ENCODE measurements around the gene ATG9B. TPM values are rescaled to one million over a fixed set of nuclear protein-coding genes. Genes with fewer than 3 reads are reported as not detected.

The ATG9B gene
- total and polyA plus RNA-seq, 2 donors (not counting 1 experiment from before 2014, with no cell fraction given): 5.1 to 7.2 TPM

- no peak for ATAC-seq (ENCODE audit: low read depth)
- no peaks in the 10 kb centered on the region for H3K9me3 Mint-ChIP-seq (ENCODE audit: insufficient read depth)
- peak overlapping the region; percentile 36 to 67 for H3K27ac ChIP-seq (ENCODE audit: low read length in 2 of 2)
- DNase-seq: no peak
- H2AFZ ChIP-seq (ENCODE audit: insufficient read depth, low read depth, low read length, poor library complexity, severe bottlenecking): peak overlapping the region; percentile 51
- ChIA-PET POLR2A (interaction anchor here (0.6 to 1.3 kb wide), 5 partner anchors 15 to 864 kb away, joined by 3 to 12 read pairs (median 5); partner anchors contain the start of genes ABCB8 and PRKAG2), CTCF (interaction anchor here (0.9 to 3.0 kb wide), 4 partner anchors 9 to 50 kb away, joined by 3 to 9 read pairs (median 5); no protein-coding TSS in a partner anchor)
- H3K27me3 Mint-ChIP-seq: peaks cover 6% of the 10 kb centered on the region
- H3K36me3 ChIP-seq (replicated peaks in 1 of 2; ENCODE audit: control extremely low read depth in 1 of 2, control insufficient read depth in 1 of 2, extremely low read depth in 1 of 2, insufficient read depth in 2 of 2, low read length in 1 of 2): no peaks in the 10 kb centered on the region
- peak overlapping the region; percentile 97 for H3K4me3 Mint-ChIP-seq
- intact Hi-C loops (cut with micrococcal nuclease): loop anchor here (1.0 to 5.0 kb wide), 5 partner anchors 39 to 213 kb away; partner anchors contain the start of genes ABCF2, AGAP3, CDK5 and SLC4A2
- H3K27me3 ChIP-seq (replicated peaks in 1 of 4; ENCODE audit: control extremely low read depth in 1 of 4, control insufficient read depth in 3 of 4, insufficient read depth in 4 of 4, low read length in 3 of 4): peaks cover 0 to 13% (median 0%) of the 10 kb centered on the region in 4 experiments
- peak overlapping the region in 4 of 5 experiments; percentile 2 to 75 (median 56) for H3K4me3 ChIP-seq (ENCODE audit: control extremely low read depth in 1 of 5, extremely low read depth in 1 of 5, insufficient read depth in 1 of 5, low read depth in 2 of 5, low read length in 4 of 5)
- peak overlapping the region; percentile 97 for H3K27ac Mint-ChIP-seq
- peaks cover 24 to 51% of the 10 kb centered on the region in 2 donors for H3K4me1 ChIP-seq (ENCODE audit: control insufficient read depth in 2 of 2, insufficient read depth in 2 of 2, low read length in 2 of 2)
- H4K20me1 ChIP-seq (ENCODE audit: control insufficient read depth, insufficient read depth, low read length, poor library complexity, severe bottlenecking): no peaks in the 10 kb centered on the region
- TF ChIP-seq CTCF (IDR thresholded peaks at IDR 0.05) (no peak), EZH2 (IDR thresholded peaks at IDR 0.05; ENCODE audit: borderline replicate concordance, insufficient read depth, low read depth, low read length, poor library complexity, severe bottlenecking) (no peak)
- H3K4me2 ChIP-seq (replicated peaks; ENCODE audit: low read depth, low read length, poor library complexity, severe bottlenecking): peak overlapping the region; percentile 96
- 16% methylated on average over 22 of the region's 26 CpGs for WGBS (ENCODE audit: insufficient coverage)
- H3K9me3 ChIP-seq (ENCODE audit: control extremely low read depth in 1 of 3, control insufficient read depth in 2 of 3, insufficient read depth in 1 of 3, low read length in 2 of 3): peaks cover 0 to 29% (median 0%) of the 10 kb centered on the region in 3 donors
- no peaks in the 10 kb centered on the region for H3K79me2 ChIP-seq (ENCODE audit: control insufficient read depth, insufficient read depth, low read length)
- H3K9ac ChIP-seq (ENCODE audit: low read length): peak overlapping the region; percentile 79
- peaks cover 43% of the 10 kb centered on the region for H3K4me1 Mint-ChIP-seq
Observed at GRCh38 chr7:151013356-151013732, 10.9 kb downstream of the ATG9B start.

GRCh38 chr7:151012911-151013347 is 11.4 kb downstream of the ATG9B start:
- CTCF ChIA-PET: interaction anchor here (1.0 to 3.0 kb wide), 2 partner anchors 10 to 50 kb away, joined by 4 to 9 read pairs; no protein-coding TSS in a partner anchor
- Mint-ChIP-seq H3K27ac (peak overlapping the region; percentile 53), H3K4me3 (peak overlapping the region; percentile 55), H3K9me3 (ENCODE audit: insufficient read depth) (no peaks in the 10 kb centered on the region), H3K4me1 (peaks cover 43% of the 10 kb centered on the region), H3K27me3 (peaks cover 3% of the 10 kb centered on the region)
- TF ChIP-seq EZH2 (IDR thresholded peaks at IDR 0.05; ENCODE audit: borderline replicate concordance, insufficient read depth, low read depth, low read length, poor library complexity, severe bottlenecking) (no peak), CTCF (IDR thresholded peaks at IDR 0.05) (peak; percentile 36)
- Histone ChIP-seq H3K4me3 (ENCODE audit: control extremely low read depth in 1 of 5, extremely low read depth in 1 of 5, insufficient read depth in 1 of 5, low read depth in 2 of 5, low read length in 4 of 5) (peak overlapping the region in 4 of 5 experiments; percentile 2 to 75 (median 56)), H4K20me1 (ENCODE audit: control insufficient read depth, insufficient read depth, low read length, poor library complexity, severe bottlenecking) (no peaks in the 10 kb centered on the region), H3K36me3 (replicated peaks in 1 of 2; ENCODE audit: control extremely low read depth in 1 of 2, control insufficient read depth in 1 of 2, extremely low read depth in 1 of 2, insufficient read depth in 2 of 2, low read length in 1 of 2) (no peaks in the 10 kb centered on the region), H3K9ac (ENCODE audit: low read length) (peak overlapping the region; percentile 79), H3K27ac (ENCODE audit: low read length in 2 of 2) (peak overlapping the region; percentile 36 to 67), H3K4me1 (ENCODE audit: control insufficient read depth in 2 of 2, insufficient read depth in 2 of 2, low read length in 2 of 2) (peaks cover 24 to 51% of the 10 kb centered on the region in 2 donors), H3K9me3 (ENCODE audit: control extremely low read depth in 1 of 3, control insufficient read depth in 2 of 3, insufficient read depth in 1 of 3, low read length in 2 of 3) (peaks cover 0 to 29% (median 0%) of the 10 kb centered on the region in 3 donors), H2AFZ (ENCODE audit: insufficient read depth, low read depth, low read length, poor library complexity, severe bottlenecking) (peak overlapping the region; percentile 51), H3K79me2 (ENCODE audit: control insufficient read depth, insufficient read depth, low read length) (no peaks in the 10 kb centered on the region), H3K4me2 (replicated peaks; ENCODE audit: low read depth, low read length, poor library complexity, severe bottlenecking) (peak overlapping the region; percentile 96), H3K27me3 (replicated peaks in 1 of 4; ENCODE audit: control extremely low read depth in 1 of 4, control insufficient read depth in 3 of 4, insufficient read depth in 4 of 4, low read length in 3 of 4) (peaks cover 0 to 12% (median 0%) of the 10 kb centered on the region in 4 experiments)
- POLR2A ChIA-PET: no interaction called here
- 37% methylated on average over 23 of the region's 23 CpGs for WGBS (ENCODE audit: insufficient coverage)
- DNase-seq (peak; percentile 64), ATAC-seq (ENCODE audit: low read depth) (no peak)
- intact Hi-C loops (cut with micrococcal nuclease): loop anchor here (1.0 to 5.0 kb wide), 5 partner anchors 38 to 214 kb away; partner anchors contain the start of genes ABCF2, AGAP3, CDK5 and SLC4A2
